ENCODE results near the gene IKBKG.

DNA sequence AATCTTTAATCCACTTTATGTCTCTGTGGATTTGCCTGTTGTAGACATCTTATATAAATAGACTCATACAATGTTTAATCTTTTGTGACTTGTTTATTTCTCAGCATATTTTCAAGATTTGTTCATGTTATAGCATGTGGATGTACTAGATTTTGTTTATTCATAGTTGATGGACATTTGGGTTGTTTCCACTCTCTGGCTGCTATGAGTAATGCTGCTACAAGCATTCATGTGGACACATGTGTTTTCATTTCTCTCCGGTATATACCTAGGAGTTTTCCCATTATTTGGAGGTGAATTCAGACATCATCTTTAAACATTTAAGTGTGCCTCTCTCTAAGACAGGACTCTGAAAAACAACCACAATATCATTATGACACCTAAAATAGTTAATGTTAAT, 2.3 kb downstream of the IKBKG start:
- no peak for TF ChIP-seq EP300 (IDR thresholded peaks at IDR 0.05)
- TF ChIP-seq, protein P1, sequence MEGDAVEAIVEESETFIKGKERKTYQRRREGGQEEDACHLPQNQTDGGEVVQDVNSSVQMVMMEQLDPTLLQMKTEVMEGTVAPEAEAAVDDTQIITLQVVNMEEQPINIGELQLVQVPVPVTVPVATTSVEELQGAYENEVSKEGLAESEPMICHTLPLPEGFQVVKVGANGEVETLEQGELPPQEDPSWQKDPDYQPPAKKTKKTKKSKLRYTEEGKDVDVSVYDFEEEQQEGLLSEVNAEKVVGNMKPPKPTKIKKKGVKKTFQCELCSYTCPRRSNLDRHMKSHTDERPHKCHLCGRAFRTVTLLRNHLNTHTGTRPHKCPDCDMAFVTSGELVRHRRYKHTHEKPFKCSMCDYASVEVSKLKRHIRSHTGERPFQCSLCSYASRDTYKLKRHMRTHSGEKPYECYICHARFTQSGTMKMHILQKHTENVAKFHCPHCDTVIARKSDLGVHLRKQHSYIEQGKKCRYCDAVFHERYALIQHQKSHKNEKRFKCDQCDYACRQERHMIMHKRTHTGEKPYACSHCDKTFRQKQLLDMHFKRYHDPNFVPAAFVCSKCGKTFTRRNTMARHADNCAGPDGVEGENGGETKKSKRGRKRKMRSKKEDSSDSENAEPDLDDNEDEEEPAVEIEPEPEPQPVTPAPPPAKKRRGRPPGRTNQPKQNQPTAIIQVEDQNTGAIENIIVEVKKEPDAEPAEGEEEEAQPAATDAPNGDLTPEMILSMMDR (IDR thresholded peaks at IDR 0.05) = no peak
- no peak for TF ChIP-seq POLR2A (IDR thresholded peaks at IDR 0.05)

Measured in ovary (tissue), 3 donors.